Astrocyte (in vitro differentiated cells and primary cell): Measurements from ENCODE around the gene PLPP1.

Source experiments
- CTCF ChIP-seq: IDR thresholded peaks from 2 replicates; pipeline ENCODE4 v1.5.1; 2011; ENCODE audit warnings: low read depth, mild to moderate bottlenecking, inconsistent platforms, low read length, moderate library complexity; ENCODE audit not compliant: insufficient read depth
- EZH2 ChIP-seq: IDR thresholded peaks from 2 replicates; pipeline ENCODE4 v1.6.1; 2012; ENCODE audit warnings: mild to moderate bottlenecking, low read length, inconsistent platforms; ENCODE audit not compliant: insufficient read depth

- no peak for TF ChIP-seq CTCF
- TF ChIP-seq EZH2 = no peak
These were observed 148.9 kb downstream of the PLPP1 start for GRCh38 chr5:55385846-55386245.
